Liver (tissue), 9 donors: ENCODE data around the gene TCF12. TPM values are rescaled to one million over a fixed set of nuclear protein-coding genes. Genes with fewer than 3 reads are reported as not detected.

ENCODE experiments used
- DNase-seq: peaks from one replicate; pipeline ENCODE4 v3.0.0-alpha.2; 2017; ENCODE audit warnings: low spot score
- H3K27ac ChIP-seq, 2 donors: one replicate each; pipeline ENCODE4 v1.7.0; 2013; ENCODE audit warnings: inconsistent platforms in 2 of 2, low read length in 2 of 2, control low read depth in 1 of 2, low read depth in 1 of 2, mild to moderate bottlenecking in 1 of 2
- H3K27me3 ChIP-seq, 4 donors: one replicate each; pipeline versions ENCODE4 v1.6.1 to v1.7.0; 2013; ENCODE audit warnings: low read length in 3 of 4, inconsistent platforms in 1 of 4, mild to moderate bottlenecking in 1 of 4, moderate library complexity in 1 of 4; ENCODE audit not compliant: control insufficient read depth in 4 of 4, insufficient read depth in 4 of 4
- H3K36me3 ChIP-seq, 4 donors: one replicate each; pipeline versions ENCODE4 v1.6.1 to v1.7.0; 2013; ENCODE audit warnings: low read length in 3 of 4, mild to moderate bottlenecking in 3 of 4, low read depth in 1 of 4, moderate library complexity in 1 of 4; ENCODE audit not compliant: control insufficient read depth in 4 of 4, insufficient read depth in 3 of 4
- H3K4me1 ChIP-seq, 4 donors: one replicate each; pipeline versions ENCODE4 v1.6.1 to v1.7.0; 2013; ENCODE audit warnings: low read length in 3 of 4, mild to moderate bottlenecking in 3 of 4, moderate library complexity in 1 of 4; ENCODE audit not compliant: control insufficient read depth in 4 of 4, insufficient read depth in 4 of 4
- H3K4me3 ChIP-seq, 3 donors: one replicate each; pipeline versions ENCODE4 v1.6.1 to v1.7.0; 2013; ENCODE audit warnings: low read length in 3 of 3, control low read depth in 1 of 3, low read depth in 1 of 3, mild to moderate bottlenecking in 1 of 3
- H3K9ac ChIP-seq, 2 donors: one replicate each; pipeline ENCODE4 v1.7.0; 2013; ENCODE audit warnings: low read length in 2 of 2, mild to moderate bottlenecking in 2 of 2, moderate library complexity in 2 of 2, control low read depth in 1 of 2, low read depth in 1 of 2
- H3K9me3 ChIP-seq, 4 donors: one replicate each; pipeline versions ENCODE4 v1.6.1 to v1.7.0; 2013; ENCODE audit warnings: low read length in 3 of 4; ENCODE audit not compliant: control insufficient read depth in 4 of 4
- ATF3 ChIP-seq: IDR thresholded peaks from 2 replicates; pipeline ENCODE4 v1.6.1; 2016; ENCODE audit warnings: antibody characterized with exemption
- CTCF ChIP-seq: fragments of 150-350 bp; IDR thresholded peaks from 2 replicates; pipeline ENCODE4 v1.5.1; 2017; ENCODE audit warnings: improper control_type of control experiment, low read depth, low read length; ENCODE audit not compliant: missing input control
- EGR1 ChIP-seq, 2 donors: IDR thresholded peaks; 2 replicates each; pipeline ENCODE4 v1.6.1; 2016 to 2018; ENCODE audit warnings: antibody characterized with exemption in 2 of 2, low read depth in 2 of 2
- FOXA1 ChIP-seq: IDR thresholded peaks from 2 replicates; pipeline ENCODE4 v1.6.1; 2016; ENCODE audit warnings: antibody characterized with exemption
- FOXA2 ChIP-seq: IDR thresholded peaks from 2 replicates; pipeline ENCODE4 v1.6.1; 2016; ENCODE audit warnings: antibody characterized with exemption
- GABPA ChIP-seq, 2 donors: IDR thresholded peaks in 1 of 2; conservative IDR thresholded peaks in 1 of 2; 2 replicates each; pipeline ENCODE4 v1.6.1; 2016; ENCODE audit warnings: antibody characterized with exemption in 2 of 2, mild to moderate bottlenecking in 1 of 2, moderate library complexity in 1 of 2
- HNF4A ChIP-seq, 2 donors: conservative IDR thresholded peaks; 2 replicates each; pipeline ENCODE4 v1.6.1; 2016; ENCODE audit warnings: antibody characterized with exemption in 2 of 2, mild to moderate bottlenecking in 2 of 2
- HNF4G ChIP-seq: IDR thresholded peaks from 2 replicates; pipeline ENCODE4 v1.6.1; 2016; ENCODE audit warnings: antibody characterized with exemption
- JUND ChIP-seq, 2 donors: IDR thresholded peaks; 2 replicates each; pipeline ENCODE4 v1.6.1; 2016; ENCODE audit warnings: antibody characterized with exemption in 2 of 2
- MAX ChIP-seq: IDR thresholded peaks from 2 replicates; pipeline ENCODE4 v1.6.1; 2016; ENCODE audit warnings: antibody characterized with exemption
- NR2F2 ChIP-seq: IDR thresholded peaks from 2 replicates; pipeline ENCODE4 v1.6.1; 2016; ENCODE audit warnings: antibody characterized with exemption
- RAD21 ChIP-seq, 2 donors: IDR thresholded peaks; 2 replicates each; pipeline ENCODE4 v1.6.1; 2016; ENCODE audit warnings: antibody characterized with exemption in 2 of 2, mild to moderate bottlenecking in 2 of 2
- REST ChIP-seq: IDR thresholded peaks from 2 replicates; pipeline ENCODE4 v1.6.1; 2016; ENCODE audit warnings: antibody characterized with exemption, mild to moderate bottlenecking
- RXRA ChIP-seq, 2 donors: IDR thresholded peaks; 2 replicates each; pipeline ENCODE4 v1.6.1; 2017 to 2018; ENCODE audit warnings: antibody characterized with exemption in 2 of 2, mild to moderate bottlenecking in 1 of 2
- SP1 ChIP-seq: IDR thresholded peaks from 2 replicates; pipeline ENCODE4 v1.6.1; 2018; ENCODE audit warnings: antibody characterized with exemption, mild to moderate bottlenecking
- TAF1 ChIP-seq: conservative IDR thresholded peaks from 2 replicates; pipeline ENCODE4 v1.6.1; 2016; ENCODE audit warnings: antibody characterized with exemption, mild to moderate bottlenecking
- YY1 ChIP-seq: IDR thresholded peaks from 2 replicates; pipeline ENCODE4 v1.6.1; 2016; ENCODE audit warnings: antibody characterized with exemption, mild to moderate bottlenecking
- ZBTB33 ChIP-seq: IDR thresholded peaks from 2 replicates; pipeline ENCODE4 v1.6.1; 2016; ENCODE audit warnings: antibody characterized with exemption
- WGBS: extraction: QIAGEN DNeasy Blood & Tissue Kit; methylation state at CpG from one replicate; pipeline ENCODE4 v1.1.7; 2013; 5-methylcytosine and 5-hydroxymethylcytosine counted together
- polyA plus RNA-seq, 2 donors: library from polyadenylated mRNA; stranded (reverse) in 1 of 2; unstranded in 1 of 2; fragments of 200-250 nt in 1 of 2; fragments of >200 nt in 1 of 2; fragmentation: Nextera tagmentation in 1 of 2; extraction: Ambion mirVana in 1 of 2; gene quantifications; one replicate each; pipeline versions ENCODE4 v1.2.1 to v1.2.3, GENCODE V29; 2013 to 2015
- total RNA-seq, 2 donors: library from RNA; depleted of rRNA; stranded (reverse); fragments of >200 nt; gene quantifications; one replicate each; pipeline ENCODE4 v1.2.3, GENCODE V29; 2014
- donor health status: healthy.
- donor health status: healthy.
- donor health status: healthy.
- donor health status: healthy.
- donor health status: healthy.

TCF12 gene
- total and polyA plus RNA-seq, 4 donors, result 8.7 to 38.3 (median 22.3) TPM

GRCh38 chr15:57309856-57310760, 391.7 kb downstream of the TCF12 start:
- no peak for DNase-seq
- H3K27ac ChIP-seq, result no peak overlapping the region
- H3K27me3 ChIP-seq, result no peaks in the 10 kb centered on the region
- no peaks in the 10 kb centered on the region for H3K9me3 ChIP-seq
- peaks cover 5 to 18% (median 10%) of the 10 kb centered on the region in 4 donors for H3K4me1 ChIP-seq
- H3K4me3 ChIP-seq, result no peak overlapping the region
- TF ChIP-seq TAF1 (no peak), SP1 (no peak), REST (no peak), HNF4G (no peak), RAD21 (IDR thresholded peaks at IDR 0.05) (no peak), RXRA (IDR thresholded peaks at IDR 0.05) (no peak), EGR1 (IDR thresholded peaks at IDR 0.05; ENCODE audit: low read depth in 2 of 2) (no peak), GABPA (IDR thresholded peaks at IDR 0.05 in 1 of 2, conservative IDR thresholded peaks at IDR 0.05 in 1 of 2) (no peak), FOXA1 (no peak), ZBTB33 (no peak), FOXA2 (no peak), CTCF (no peak), HNF4A (conservative IDR thresholded peaks at IDR 0.05) (no peak), YY1 (no peak), JUND (IDR thresholded peaks at IDR 0.05) (no peak), ATF3 (no peak), MAX (no peak), NR2F2 (no peak)
- no peaks in the 10 kb centered on the region for H3K36me3 ChIP-seq
- WGBS, result 86% methylated on average over 21 of the region's 21 CpGs
- no peak overlapping the region for H3K9ac ChIP-seq
